Colon (tissue), 2 donors: ENCODE measurements around the gene SACS.
A peak's percentile ranks its signal among the peaks of the same experiment; 100 is the strongest.

ENCODE experiments used
- FAIRE-seq: peaks from 2 replicates; lab custom pipeline; 2012; peaks lifted over from hg19 to GRCh38; lab: Jason Lieb, UNC
- donor health status: control.
- donor health status: control.

SACS gene

DNA sequence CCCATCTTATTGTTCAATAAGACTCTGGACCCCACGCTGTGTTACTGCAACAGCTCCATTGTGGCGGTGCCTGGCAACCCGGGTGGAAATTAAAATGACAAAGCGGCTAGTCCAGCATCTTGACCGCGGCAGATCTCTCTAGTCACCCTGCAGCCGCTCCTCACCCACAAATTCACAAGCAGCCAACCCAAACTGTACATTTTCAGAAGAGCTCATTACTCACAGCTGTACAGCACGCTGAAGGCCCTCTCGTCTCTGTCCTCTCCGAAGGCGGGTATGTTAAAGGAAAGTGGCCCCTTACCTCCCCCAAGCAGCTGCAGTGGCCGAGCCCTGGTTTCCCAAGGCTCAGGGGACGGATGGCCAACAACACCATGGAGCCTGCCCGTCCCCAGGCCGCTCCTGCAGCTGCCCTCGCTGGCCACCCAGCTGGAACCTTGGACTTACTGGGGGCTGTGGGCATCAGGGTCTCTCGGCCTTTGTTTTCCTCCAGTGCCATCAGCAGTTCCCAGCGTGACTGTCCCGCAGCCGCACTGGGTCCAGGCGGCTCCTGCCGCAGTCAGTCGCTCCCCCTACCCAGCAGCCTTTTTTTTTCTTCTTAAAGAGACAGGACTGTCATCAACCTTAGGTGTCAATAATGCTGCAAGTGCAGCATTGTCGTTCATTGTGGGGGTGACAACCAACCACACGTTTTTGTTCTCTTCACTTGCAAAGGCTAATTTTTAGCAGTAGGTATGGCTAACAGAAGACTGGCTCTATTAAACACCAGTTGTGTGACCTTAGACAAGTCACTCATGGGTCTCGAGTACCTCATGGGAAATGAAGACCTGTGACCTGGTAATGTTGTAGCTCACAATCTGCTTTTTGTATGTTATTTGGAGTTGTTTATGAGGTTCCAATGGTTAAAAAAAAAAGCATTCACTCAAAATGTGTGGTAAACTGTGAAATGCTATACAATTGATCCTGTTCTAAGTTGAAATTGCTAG lies at the start of gene SACS:
Gene SACS, minus strand, starts transcription at position 532 of the 983 bp plus-strand sequence. CDS start 22,463 bp downstream, outside the sequence.
- no peak for FAIRE-seq

DNA sequence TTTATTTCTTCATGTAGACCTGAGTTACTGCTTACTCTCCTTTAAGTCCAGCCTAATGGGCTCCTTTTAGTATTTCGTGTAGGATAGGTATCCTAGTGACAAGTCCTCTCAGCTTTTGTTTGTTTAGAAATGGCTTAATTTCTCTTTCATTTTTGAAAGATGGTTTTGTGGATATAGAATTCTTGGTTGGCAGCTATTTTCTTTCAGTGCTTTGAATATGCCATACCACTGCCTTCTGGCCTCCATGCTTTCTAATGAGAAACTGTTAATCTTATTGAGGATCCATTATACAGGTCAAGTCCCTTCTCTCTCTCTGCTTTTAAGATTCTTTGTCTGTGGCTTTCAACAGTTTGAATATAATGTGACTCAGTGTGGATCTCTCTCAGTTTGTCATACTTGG lies 46.8 kb upstream of the SACS start:
- no peak for FAIRE-seq

GRCh38 chr13:23477101-23477500 lies 43.6 kb upstream of the SACS start:
- FAIRE-seq: no peak

- FAIRE-seq: no peak
Observed at GRCh38 chr13:23473221-23473620, 39.7 kb upstream of the SACS start.

- no peak for FAIRE-seq
Observed at GRCh38 chr13:23472189-23472588, 38.7 kb upstream of the SACS start.

DNA sequence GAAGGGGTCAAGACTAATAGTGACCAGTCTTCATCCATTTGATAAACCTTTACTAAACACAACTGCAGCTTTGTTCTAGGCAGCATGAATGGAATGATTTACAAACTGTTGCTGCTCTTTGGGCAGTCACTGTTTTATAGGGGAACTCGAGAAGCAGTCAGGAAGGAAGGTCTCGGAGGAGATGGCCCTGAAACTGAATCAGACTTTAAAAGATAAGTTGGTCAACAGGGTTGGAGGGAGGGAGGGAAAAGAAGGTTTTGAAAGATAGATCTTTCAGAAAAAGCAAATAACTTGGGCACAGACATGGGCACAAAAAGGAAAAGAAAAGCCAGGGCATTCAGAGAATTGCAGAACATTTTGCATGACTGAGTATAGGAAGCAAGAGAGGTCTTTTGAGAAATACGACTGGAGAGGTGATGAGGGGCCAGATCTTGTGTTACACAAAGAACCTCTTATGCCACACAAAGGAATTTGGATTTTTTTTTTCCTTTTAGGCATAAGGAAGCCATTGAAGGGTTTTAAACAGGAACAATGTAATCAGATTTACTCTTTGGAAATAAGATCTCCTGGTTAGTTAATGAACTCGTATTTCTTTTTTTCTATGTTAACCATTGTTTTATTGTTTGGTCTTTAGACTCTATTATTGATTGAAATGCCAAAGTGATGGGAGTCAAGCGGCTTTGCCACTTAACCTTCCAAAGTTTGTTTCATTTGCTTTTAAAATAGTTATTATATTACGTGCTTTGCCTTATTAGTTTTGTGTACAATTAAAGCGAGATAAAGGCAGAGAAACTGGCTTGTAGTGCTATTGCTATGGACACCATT lies 37.5 kb upstream of the SACS start:
- no peak for FAIRE-seq

DNA sequence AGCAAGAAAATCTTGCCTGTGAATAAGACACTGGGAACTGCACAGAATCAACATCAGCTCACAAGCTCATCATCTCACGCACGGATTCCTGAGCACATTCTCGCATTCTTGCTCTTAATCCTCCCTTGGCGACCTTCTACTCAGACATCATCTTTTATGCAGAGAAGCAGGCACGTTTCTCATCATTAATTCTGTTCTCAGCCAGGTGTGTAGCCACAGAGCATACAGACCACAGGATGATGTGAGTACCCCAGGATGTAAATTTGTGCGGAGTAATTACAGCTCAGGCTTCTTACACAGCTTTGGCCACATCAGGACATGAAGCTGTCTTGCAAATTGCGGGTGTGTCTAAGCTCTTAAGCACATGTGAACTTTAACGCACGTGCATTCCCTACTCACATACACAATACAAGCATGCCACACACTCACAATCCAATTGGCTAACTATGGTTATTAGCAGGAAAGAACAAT lies 36.5 kb upstream of the SACS start:
- FAIRE-seq: no peak

DNA sequence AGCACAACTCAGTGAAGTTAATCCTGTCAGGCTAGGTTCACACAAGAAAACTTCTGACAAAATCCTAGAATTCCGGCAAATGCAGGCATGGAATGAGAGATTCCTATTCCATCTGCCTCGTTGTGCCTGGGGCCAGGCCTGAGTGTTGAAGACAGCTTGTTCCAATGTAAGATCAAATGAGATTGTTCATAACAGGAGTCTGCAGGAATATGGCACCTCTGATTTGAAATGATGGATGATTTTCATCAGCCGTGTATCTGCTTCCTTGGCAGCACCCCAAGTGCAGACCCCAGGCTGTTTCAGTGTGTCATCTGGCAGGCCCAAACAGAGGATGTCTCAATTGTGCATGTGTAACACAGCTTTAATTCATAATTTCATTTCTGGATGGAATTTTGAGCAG lies 35.3 kb upstream of the SACS start:
- FAIRE-seq: no peak

DNA sequence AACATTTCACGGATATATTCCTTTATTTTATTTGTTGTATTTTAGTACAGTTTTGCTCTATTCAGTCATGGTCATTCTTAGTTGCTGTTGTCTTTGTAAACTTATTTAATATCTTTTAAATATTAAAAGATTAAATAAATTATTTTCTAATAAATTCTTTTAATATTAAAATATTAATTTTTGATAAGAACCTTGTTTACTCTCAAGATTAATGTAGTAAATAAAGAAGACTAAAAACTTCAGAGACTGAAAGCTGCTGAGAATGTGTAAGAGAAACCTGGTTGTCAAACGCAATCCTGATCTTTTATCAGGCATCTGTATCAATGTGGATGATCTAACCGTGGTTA lies 34.4 kb upstream of the SACS start:
- FAIRE-seq: peak; percentile 66

- no peak for FAIRE-seq
Observed at GRCh38 chr13:23467048-23467931, 33.8 kb upstream of the SACS start.

DNA sequence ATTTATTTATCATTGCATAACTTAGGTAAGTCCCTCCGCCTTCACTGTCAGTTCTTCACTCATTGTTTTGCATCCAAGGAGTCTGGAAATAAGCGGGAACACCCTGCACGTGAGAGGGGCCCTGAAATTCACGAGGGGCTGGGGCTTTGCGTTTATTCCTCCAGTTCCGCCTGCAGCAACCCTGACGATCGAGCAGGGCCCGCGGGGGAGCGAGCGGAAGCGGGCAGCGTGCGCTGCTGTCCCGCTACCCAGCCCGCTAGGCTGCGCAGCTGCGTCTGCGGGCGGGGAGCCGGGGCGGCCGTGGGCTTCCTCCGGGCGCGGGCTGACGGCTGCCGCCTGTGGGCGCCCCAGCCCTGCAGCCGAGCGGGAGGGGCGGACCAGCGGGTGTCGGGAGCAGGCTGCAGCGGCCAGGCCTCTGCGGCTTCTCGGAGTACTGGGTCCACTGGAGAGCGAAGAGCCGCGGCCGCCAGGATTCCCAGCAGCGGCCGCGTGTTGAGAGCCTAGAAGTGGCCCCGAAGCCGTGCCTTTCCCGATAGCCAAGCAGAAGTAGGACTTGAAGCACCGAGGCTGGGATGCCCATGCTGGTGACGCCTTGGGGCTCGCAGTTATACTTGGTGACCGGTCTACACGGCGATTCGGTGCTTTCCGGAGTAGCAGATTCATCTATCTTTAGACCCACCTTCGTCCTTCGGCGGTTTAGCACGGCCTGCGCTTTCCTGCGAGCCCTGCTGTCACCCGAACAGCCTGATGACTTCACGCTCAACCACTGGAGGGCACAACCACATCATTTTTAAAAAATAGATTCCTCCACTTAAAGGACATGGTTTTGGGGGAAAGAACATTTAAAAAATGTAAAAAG lies 32.9 kb upstream of the SACS start:
- FAIRE-seq: no peak

GRCh38 chr13:23463661-23464060 lies 30.2 kb upstream of the SACS start:
- no peak for FAIRE-seq

DNA sequence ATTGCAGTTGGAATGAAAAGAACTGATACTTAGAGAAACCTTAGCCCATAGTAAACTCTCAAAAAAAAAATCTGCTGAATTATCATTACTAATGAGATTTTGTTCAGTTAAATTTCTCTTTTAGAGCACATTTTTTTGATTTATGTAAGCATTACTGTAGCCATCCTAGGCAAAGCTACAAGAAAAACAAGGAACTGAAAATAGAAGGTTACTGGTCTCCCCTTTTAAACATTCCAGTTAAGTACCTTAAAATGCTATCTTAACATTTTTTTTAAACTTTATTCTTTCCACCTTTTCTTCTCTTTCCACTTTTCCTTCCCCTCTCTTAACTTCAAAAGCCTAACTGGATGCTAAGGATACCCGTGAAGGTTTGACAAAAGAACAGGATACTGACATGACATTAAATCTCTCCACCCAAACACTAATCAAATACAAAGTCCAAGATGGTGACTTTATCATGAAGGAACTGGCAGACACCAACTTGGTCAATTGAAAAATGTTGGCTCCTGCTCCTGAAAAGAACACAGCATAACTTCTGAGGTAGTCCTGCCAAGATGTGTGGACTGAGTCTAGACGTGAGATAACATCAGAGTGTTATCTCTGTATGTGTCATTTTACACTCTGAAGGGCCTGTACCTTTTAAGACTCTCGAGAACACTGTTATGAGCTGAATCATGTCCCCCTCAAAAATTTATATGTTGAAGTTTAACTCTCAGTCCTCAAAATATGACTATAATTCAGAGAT lies 29.5 kb upstream of the SACS start:
- FAIRE-seq: no peak

- FAIRE-seq: no peak
Observed at GRCh38 chr13:23461544-23461943, 28.0 kb upstream of the SACS start.

- no peak for FAIRE-seq
Observed at GRCh38 chr13:23460921-23461320, 27.4 kb upstream of the SACS start.

GRCh38 chr13:23460309-23460708 lies 26.8 kb upstream of the SACS start:
- FAIRE-seq: no peak

- FAIRE-seq: no peak
Observed at GRCh38 chr13:23458989-23459388, 25.5 kb upstream of the SACS start.

GRCh38 chr13:23456437-23457210 lies 23.1 kb upstream of the SACS start:
- FAIRE-seq: no peak

DNA sequence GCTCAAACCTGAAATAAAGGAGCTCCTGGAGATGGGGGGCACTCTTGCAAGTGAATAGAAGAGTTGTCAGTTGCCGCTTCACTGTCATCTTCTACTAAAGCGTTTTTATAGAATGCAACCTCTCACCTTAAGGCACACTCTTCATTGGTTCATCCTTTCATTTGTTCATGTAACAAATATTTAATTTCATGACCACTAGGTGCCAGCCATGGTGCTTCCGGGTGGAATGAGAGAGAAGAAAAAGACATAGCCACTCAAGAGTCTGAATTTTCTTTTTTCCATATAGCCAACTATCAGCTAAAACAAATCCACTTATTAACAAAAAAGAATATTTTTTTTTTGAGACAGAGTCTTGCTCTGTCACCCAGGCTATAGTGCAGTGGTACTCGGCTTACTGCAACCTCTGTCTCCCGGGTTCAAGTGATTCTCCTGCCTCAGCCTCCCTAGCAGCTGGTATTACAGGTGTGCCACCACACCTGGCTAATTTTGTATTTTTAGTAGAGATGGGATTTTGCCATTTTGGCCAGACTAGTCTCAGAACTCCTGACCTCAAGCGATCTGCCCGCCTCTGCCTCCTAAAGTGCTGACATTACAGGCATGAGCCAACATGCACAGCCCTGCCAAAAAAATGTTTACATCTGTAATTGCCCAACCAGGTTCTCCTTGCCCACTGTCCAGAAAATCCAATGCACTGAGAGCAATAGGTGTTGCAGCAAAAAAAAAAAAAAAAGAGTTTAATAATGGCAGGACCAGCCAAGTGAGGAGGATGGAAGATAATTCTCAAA lies 22.1 kb upstream of the SACS start:
- FAIRE-seq: no peak
